Measurements from ENCODE around the gene CLIP3.
"Not testable (repeated sequence)": the region's sequence is repeated elsewhere in the genome, so short reads cannot be mapped to it uniquely, and the experiment has no call there.

Gene CLIP3

GRCh38 chr19:36046443-36047050 is 13.9 kb upstream of the CLIP3 start:
- no peak overlapping the region for H3K4me3 ChIP-seq (ENCODE audit: control insufficient read depth, low read depth, low read length)
- TF ChIP-seq CTCF (conservative IDR thresholded peaks at IDR 0.05; ENCODE audit: control insufficient read depth, insufficient read depth, low read depth, low read length): no peak
- DNase-seq (ENCODE audit: low read depth): peak; percentile 66

- H3K4me3 ChIP-seq (ENCODE audit: control insufficient read depth, low read depth, low read length): no peak overlapping the region
- DNase-seq (ENCODE audit: low read depth): no peak
- no peak for TF ChIP-seq CTCF (conservative IDR thresholded peaks at IDR 0.05; ENCODE audit: control insufficient read depth, insufficient read depth, low read depth, low read length)
Measured at GRCh38 chr19:36043952-36044351, 11.3 kb upstream of the CLIP3 start.

GRCh38 chr19:36041831-36042230 is 9.2 kb upstream of the CLIP3 start:
- DNase-seq (ENCODE audit: low read depth): peak; percentile 79
- no peak overlapping the region for H3K4me3 ChIP-seq (ENCODE audit: control insufficient read depth, low read depth, low read length)
- no peak for TF ChIP-seq CTCF (conservative IDR thresholded peaks at IDR 0.05; ENCODE audit: control insufficient read depth, insufficient read depth, low read depth, low read length)

GRCh38 chr19:36041092-36041491 is 8.4 kb upstream of the CLIP3 start:
- DNase-seq (ENCODE audit: low read depth); H3K4me3 ChIP-seq (ENCODE audit: control insufficient read depth, low read depth, low read length): not testable (repeated sequence)

GRCh38 chr19:36040495-36040894 is 7.8 kb upstream of the CLIP3 start:
- TF ChIP-seq CTCF (conservative IDR thresholded peaks at IDR 0.05; ENCODE audit: control insufficient read depth, insufficient read depth, low read depth, low read length): no peak
- no peak overlapping the region for H3K4me3 ChIP-seq (ENCODE audit: control insufficient read depth, low read depth, low read length)
- DNase-seq (ENCODE audit: low read depth): no peak

- DNase-seq (ENCODE audit: low read depth): no peak
- no peak for TF ChIP-seq CTCF (conservative IDR thresholded peaks at IDR 0.05; ENCODE audit: control insufficient read depth, insufficient read depth, low read depth, low read length)
- no peak overlapping the region for H3K4me3 ChIP-seq (ENCODE audit: control insufficient read depth, low read depth, low read length)
Measured at GRCh38 chr19:36031308-36031707, 1.4 kb downstream of the CLIP3 start.

GRCh38 chr19:36030264-36031148 is 2.2 kb downstream of the CLIP3 start:
- peak; percentile 45 for DNase-seq (ENCODE audit: low read depth)
- H3K4me3 ChIP-seq (ENCODE audit: control insufficient read depth, low read depth, low read length): no peak overlapping the region
- peak; percentile 25 for TF ChIP-seq CTCF (conservative IDR thresholded peaks at IDR 0.05; ENCODE audit: control insufficient read depth, insufficient read depth, low read depth, low read length)
